HG03064 (cell line): ENCODE measurements around the gene SSR3.
"Not testable (repeated sequence)": the region's sequence is repeated elsewhere in the genome, so short reads cannot be mapped to it uniquely, and the experiment has no call there.

ENCODE experiments used
- ATAC-seq: cut with Tn5 transposase; IDR thresholded peaks from one replicate; pipeline ENCODE4 v1.9.1; 2021; ENCODE audit warnings: low read depth; ENCODE audit not compliant: unreplicated experiment

SSR3 gene

GRCh38 chr3:156576651-156577348, 21.9 kb upstream of the SSR3 start:
- no peak for ATAC-seq

- no peak for ATAC-seq
Observed at GRCh38 chr3:156576051-156576450, 21.1 kb upstream of the SSR3 start.

- ATAC-seq, result no peak
Observed at GRCh38 chr3:156575641-156576040, 20.7 kb upstream of the SSR3 start.

GRCh38 chr3:156569881-156570280, 15.0 kb upstream of the SSR3 start:
- ATAC-seq, result not testable (repeated sequence)

GRCh38 chr3:156569016-156569415, 14.1 kb upstream of the SSR3 start:
- ATAC-seq, result not testable (repeated sequence)

- ATAC-seq, result no peak
Observed at GRCh38 chr3:156563900-156564682, 9.2 kb upstream of the SSR3 start.

- not testable (repeated sequence) for ATAC-seq
Observed at GRCh38 chr3:156562486-156562885, 7.6 kb upstream of the SSR3 start.

GRCh38 chr3:156561533-156561932, 6.6 kb upstream of the SSR3 start:
- no peak for ATAC-seq

- no peak for ATAC-seq
Observed at GRCh38 chr3:156559321-156559720, 4.4 kb upstream of the SSR3 start.

- ATAC-seq, result no peak
Observed at GRCh38 chr3:156558389-156558788, 3.5 kb upstream of the SSR3 start.

GRCh38 chr3:156554515-156554841, 439 bp downstream of the SSR3 start:
- ATAC-seq, result no peak

GRCh38 chr3:156553705-156554356, 1.1 kb downstream of the SSR3 start:
- ATAC-seq, result no peak

GRCh38 chr3:156552973-156553372, 1.9 kb downstream of the SSR3 start:
- no peak for ATAC-seq

- no peak for ATAC-seq
Observed at GRCh38 chr3:156551746-156552145, 3.2 kb downstream of the SSR3 start.

- ATAC-seq, result no peak
Observed at GRCh38 chr3:156551261-156551660, 3.7 kb downstream of the SSR3 start.

- no peak for ATAC-seq
Observed at GRCh38 chr3:156548902-156549301, 6.0 kb downstream of the SSR3 start.

GRCh38 chr3:156548041-156548687, 6.8 kb downstream of the SSR3 start:
- ATAC-seq, result no peak

- ATAC-seq, result no peak
Observed at GRCh38 chr3:156547637-156548036, 7.3 kb downstream of the SSR3 start.

- no peak for ATAC-seq
Observed at GRCh38 chr3:156543043-156543555, 11.8 kb downstream of the SSR3 start.

GRCh38 chr3:156542101-156543042, 12.5 kb downstream of the SSR3 start:
- no peak for ATAC-seq
